Ovary (tissue), 9 donors: Measurements from ENCODE around the gene APOE. TPM values are rescaled to one million over a fixed set of nuclear protein-coding genes. Genes with fewer than 3 reads are reported as not detected.

Source experiments
- DNase-seq, 5 donors: peaks; one replicate each; pipeline ENCODE4 v3.0.0-alpha.2; 2019 to 2020
- H3K27ac ChIP-seq, 2 donors: fragments of 200-600 bp; one replicate each; pipeline versions ENCODE4 v1.5.1 to v1.8.0; 2019 to 2022
- H3K27me3 ChIP-seq: fragments of 200-600 bp; one replicate; pipeline ENCODE4 v1.8.0; 2022
- H3K36me3 ChIP-seq: fragments of 200-600 bp; sonication (generic); one replicate; pipeline ENCODE4 v1.5.1; 2019
- H3K4me1 ChIP-seq: one replicate; pipeline ENCODE4 v1.8.1; 2013; ENCODE audit warnings: mild to moderate bottlenecking, moderate library complexity; ENCODE audit not compliant: insufficient read depth
- H3K4me3 ChIP-seq: fragments of 200-600 bp; sonication (generic); one replicate; pipeline ENCODE4 v1.5.1; 2017
- H3K9me3 ChIP-seq, 2 donors: fragments of 200-600 bp in 1 of 2; sonication (generic) in 1 of 2; one replicate each; pipeline versions ENCODE4 v1.5.1 to v1.8.1; 2013 to 2019; ENCODE audit warnings: mild to moderate bottlenecking in 1 of 2, moderate library complexity in 1 of 2
- CTCF ChIP-seq, 3 donors: fragments of 450-650 bp in 2 of 3; fragments of 200-600 bp in 1 of 3; IDR thresholded peaks; one replicate each; pipeline versions ENCODE4 v1.5.1 to v1.8.0; 2016 to 2022; ENCODE audit warnings: antibody characterized with exemption in 3 of 3, mild to moderate bottlenecking in 1 of 3
- EP300 ChIP-seq: sonication (generic); formaldehyde crosslinking; IDR thresholded peaks from one replicate; pipeline ENCODE4 v1.6.1; 2017; ENCODE audit warnings: antibody characterized with exemption
- POLR2A ChIP-seq: fragments of 450-650 bp; IDR thresholded peaks from one replicate; pipeline ENCODE4 v1.6.1; 2017; ENCODE audit warnings: antibody characterized with exemption, mild to moderate bottlenecking, moderate library complexity
- WGBS, 3 donors: extraction: QIAGEN DNeasy Blood & Tissue Kit in 1 of 3; methylation state at CpG; one replicate each; pipeline versions ENCODE4 v1.1.5 to v1.1.7; 2013 to 2017; 5-methylcytosine and 5-hydroxymethylcytosine counted together
- intact Hi-C, 4 donors: fragments of 100-400 bp; cut with DNase I; formaldehyde crosslinking; loops; one replicate each; pipeline versions ENCODE4 v1.11.0 to v1.15.1; 2022 to 2023
- polyA plus RNA-seq, 2 donors: library from polyadenylated mRNA; stranded (reverse); fragments of 200-250 nt in 1 of 2; fragments of 350-450 nt in 1 of 2; fragmentation: Illumina TruSeq in 1 of 2; extraction: RNeasy Lipid Tissue Mini Kit (QIAGEN cat#74804) in 1 of 2; gene quantifications; one replicate each; pipeline ENCODE4 v1.2.3, GENCODE V29; 2013 to 2014
- total RNA-seq, 7 donors: library from RNA; depleted of rRNA in 2 of 7; stranded (reverse); fragments of >200 nt in 2 of 7; fragmentation: NEBNext Ultra II Directional in 3 of 7; extraction: Animal tissue kit (Norgen Biotek cat#: 25700) in 3 of 7; gene quantifications; one replicate each; pipeline versions ENCODE4 v1.1.0 to v1.2.4, GENCODE V29; 2016 to 2023
- donor health status: DM: no; HTN: no; CAD: no; lungs with moderate emphysema.
- donor health status: DM: no; HTN: no; CAD: no.
- donor health status: Bipolar disorder and iron deficiency.
- donor health status: DM: yes; HTN: yes; CAD: no.
- donor health status: DM: no; HTN: no; CAD: no.
- donor health status: DM: yes; HTN: yes; CAD: no.

APOE gene
- total and polyA plus RNA-seq, 9 donors: 124 to 934 (median 455) TPM

GRCh38 chr19:44943801-44944249, 38.2 kb downstream of the APOE start:
- no peaks in the 10 kb centered on the region for H3K9me3 ChIP-seq
- intact Hi-C loops: no loop called here

GRCh38 chr19:44947041-44947581, 41.5 kb downstream of the APOE start:
- no peak overlapping the region for H3K27ac ChIP-seq
- 89 to 93% (median 92%) methylated on average over 13 of the region's 13 CpGs for WGBS, 3 donors
- H3K36me3 ChIP-seq: no peaks in the 10 kb centered on the region
- intact Hi-C loops: no loop called here
- H3K9me3 ChIP-seq: no peaks in the 10 kb centered on the region
- no peak for TF ChIP-seq POLR2A
- TF ChIP-seq EP300: no peak
- TF ChIP-seq CTCF (IDR thresholded peaks at IDR 0.05): no peak
- peaks cover 2% of the 10 kb centered on the region for H3K4me1 ChIP-seq
- no peak overlapping the region for H3K4me3 ChIP-seq
- H3K27me3 ChIP-seq: no peaks in the 10 kb centered on the region
- no peak for DNase-seq

More at GRCh38 chr19:44943801-44944249, 38.2 kb downstream of the APOE start:
- no peak overlapping the region for H3K4me3 ChIP-seq
- H3K4me1 ChIP-seq: no peaks in the 10 kb centered on the region
- 62 to 77% (median 73%) methylated on average over 10 of the region's 10 CpGs for WGBS, 3 donors
- no peak overlapping the region for H3K27ac ChIP-seq
- no peaks in the 10 kb centered on the region for H3K36me3 ChIP-seq
- DNase-seq: no peak
- H3K27me3 ChIP-seq: no peaks in the 10 kb centered on the region
- TF ChIP-seq CTCF (IDR thresholded peaks at IDR 0.05) (no peak), POLR2A (no peak), EP300 (no peak)

- intact Hi-C loops: loop anchor here in 1 of 4 donors (2.0 kb wide), 1 partner anchor 43 kb away; the partner anchor contains the start of gene APOE
- Histone ChIP-seq H3K36me3 (no peaks in the 10 kb centered on the region), H3K9me3 (no peaks in the 10 kb centered on the region), H3K4me1 (peaks cover 2% of the 10 kb centered on the region), H3K4me3 (no peak overlapping the region), H3K27me3 (no peaks in the 10 kb centered on the region), H3K27ac (no peak overlapping the region)
- 70 to 74% (median 73%) methylated on average over 5 of the region's 5 CpGs for WGBS, 3 donors
- DNase-seq: no peak
- no peak for TF ChIP-seq CTCF (IDR thresholded peaks at IDR 0.05)
- no peak for TF ChIP-seq EP300
Measured at GRCh38 chr19:44948237-44948636, 42.6 kb downstream of the APOE start.

DNA sequence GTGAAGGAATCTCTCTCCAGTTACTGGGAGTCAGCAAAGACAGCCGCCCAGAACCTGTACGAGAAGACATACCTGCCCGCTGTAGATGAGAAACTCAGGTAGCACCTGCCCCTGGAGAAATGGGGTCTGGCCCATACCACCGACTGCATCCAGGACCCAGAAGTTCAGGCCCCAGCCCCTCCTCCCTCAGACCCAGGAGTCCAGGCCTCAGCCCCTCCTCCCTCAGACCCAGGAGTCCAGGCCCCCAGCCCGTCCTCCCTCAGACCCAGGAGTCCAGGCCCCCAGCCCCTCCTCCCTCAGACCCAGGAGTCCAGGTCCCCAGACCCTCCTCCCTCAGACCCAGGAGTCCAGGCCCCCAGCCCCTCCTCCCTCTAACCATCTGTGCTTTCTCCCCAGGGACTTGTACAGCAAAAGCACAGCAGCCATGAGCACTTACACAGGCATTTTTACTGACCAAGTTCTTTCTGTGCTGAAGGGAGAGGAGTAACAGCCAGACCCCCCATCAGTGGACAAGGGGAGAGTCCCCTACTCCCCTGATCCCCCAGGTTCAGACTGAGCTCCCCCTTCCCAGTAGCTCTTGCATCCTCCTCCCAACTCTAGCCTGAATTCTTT, 43.3 kb downstream of the APOE start:
- TF ChIP-seq EP300: no peak
- no peak for TF ChIP-seq CTCF (IDR thresholded peaks at IDR 0.05)
- TF ChIP-seq POLR2A: no peak
- H3K27me3 ChIP-seq: no peaks in the 10 kb centered on the region
- H3K36me3 ChIP-seq: no peaks in the 10 kb centered on the region
- intact Hi-C loops: loop anchor here in 1 of 4 donors (2.0 kb wide), 1 partner anchor 44 kb away; the partner anchor contains the start of gene APOE
- H3K27ac ChIP-seq: no peak overlapping the region
- WGBS, 3 donors: 85 to 91% (median 90%) methylated on average over 4 to 5 of the region's 5 CpGs
- DNase-seq: no peak
- H3K4me3 ChIP-seq: no peak overlapping the region
- H3K4me1 ChIP-seq: peaks cover 2% of the 10 kb centered on the region
- no peaks in the 10 kb centered on the region for H3K9me3 ChIP-seq
